ENCODE results near the gene NFIX.

The NFIX gene

GRCh38 chr19:13134626-13135025 is 139.4 kb downstream of the NFIX start:
- no peak for DNase-seq

GRCh38 chr19:13135068-13136062 is 140.1 kb downstream of the NFIX start:
- DNase-seq = no peak

GRCh38 chr19:13137290-13137794 is 142.1 kb downstream of the NFIX start:
- no peak for DNase-seq

GRCh38 chr19:13138171-13138915 is 143.1 kb downstream of the NFIX start:
- no peak for DNase-seq

GRCh38 chr19:13138916-13139198 is 143.6 kb downstream of the NFIX start:
- DNase-seq = no peak

GRCh38 chr19:13139633-13140311 is 144.5 kb downstream of the NFIX start:
- no peak for DNase-seq

GRCh38 chr19:13146763-13147563 is 151.7 kb downstream of the NFIX start:
- peak; percentile 90 for DNase-seq
